Gastrocnemius medialis (tissue), 4 donors: ENCODE measurements around the gene FBLN1.

Experiments
- CTCF ChIP-seq, 5 experiments: fragments of 450-650 bp in 3 of 5; fragments of 200-600 bp in 2 of 5; sonication (generic) in 2 of 5; IDR thresholded peaks in 4 of 5; conservative IDR thresholded peaks in 1 of 5; 1 replicate in 4 of 5; 2 replicates in 1 of 5; pipeline ENCODE4 v1.5.1; 2016 to 2019; ENCODE audit warnings: antibody characterized with exemption in 5 of 5, mild to moderate bottlenecking in 3 of 5, moderate library complexity in 3 of 5
- POLR2A ChIP-seq, 2 donors: fragments of 450-650 bp; IDR thresholded peaks; one replicate each; pipeline ENCODE4 v1.6.1; 2017; ENCODE audit warnings: antibody characterized with exemption in 2 of 2, mild to moderate bottlenecking in 2 of 2, moderate library complexity in 2 of 2

GRCh38 chr22:45488764-45489370 lies 13.8 kb upstream of the FBLN1 start:
- TF ChIP-seq POLR2A (IDR thresholded peaks at IDR 0.05): no peak
- TF ChIP-seq CTCF (IDR thresholded peaks at IDR 0.05 in 4 of 5, conservative IDR thresholded peaks at IDR 0.05 in 1 of 5): no peak
